Endodermal cell (in vitro differentiated cells): ENCODE measurements around the gene SEC14L1. TPM values are rescaled to one million over a fixed set of nuclear protein-coding genes. Genes with fewer than 3 reads are reported as not detected.

Experiments used
- DNase-seq: peaks from one replicate; pipeline ENCODE4 v3.0.0-alpha.2; 2017
- H3K27ac ChIP-seq: 2 replicates; pipeline ENCODE4 v1.5.1; 2013; ENCODE audit warnings: mild to moderate bottlenecking, low read depth, low read length, moderate library complexity
- H3K27me3 ChIP-seq: 2 replicates; pipeline ENCODE4 v1.6.1; 2013; ENCODE audit warnings: mild to moderate bottlenecking, low read length, moderate library complexity; ENCODE audit not compliant: insufficient read depth, control insufficient read depth, poor library complexity, severe bottlenecking
- H3K36me3 ChIP-seq: 2 replicates; pipeline ENCODE4 v1.7.0; 2013; ENCODE audit warnings: mild to moderate bottlenecking, low read length, moderate library complexity; ENCODE audit not compliant: control insufficient read depth, insufficient read depth
- H3K4me1 ChIP-seq: one replicate; pipeline ENCODE4 v1.7.0; 2013; ENCODE audit warnings: low read length; ENCODE audit not compliant: control insufficient read depth, insufficient read depth
- H3K4me3 ChIP-seq: 2 replicates; pipeline ENCODE4 v1.5.1; 2013; ENCODE audit warnings: mild to moderate bottlenecking, low read length, moderate library complexity
- H3K9ac ChIP-seq: 2 replicates; pipeline ENCODE4 v1.6.1; 2013; ENCODE audit warnings: mild to moderate bottlenecking, low read length, moderate library complexity; ENCODE audit not compliant: poor library complexity, severe bottlenecking; ENCODE audit errors: extremely low read depth
- H3K9me3 ChIP-seq: 2 replicates; pipeline ENCODE4 v1.6.1; 2013; ENCODE audit warnings: mild to moderate bottlenecking, low read length, moderate library complexity; ENCODE audit not compliant: control insufficient read depth
- H3K27ac Mint-ChIP-seq: 2 replicates; pipeline ENCODE4 v1.8.0; 2020; ENCODE audit warnings: mixed read lengths
- H3K27me3 Mint-ChIP-seq: 2 replicates; pipeline ENCODE4 v1.8.0; 2021; ENCODE audit warnings: mild to moderate bottlenecking, mixed read lengths; ENCODE audit not compliant: insufficient read depth
- H3K36me3 Mint-ChIP-seq: 2 replicates; pipeline ENCODE4 v1.8.0; 2020; ENCODE audit warnings: low read depth, mixed read lengths
- H3K4me1 Mint-ChIP-seq: 2 replicates; pipeline ENCODE4 v1.8.0; 2020; ENCODE audit warnings: mixed read lengths
- H3K4me3 Mint-ChIP-seq: 2 replicates; pipeline ENCODE4 v1.8.0; 2020; ENCODE audit warnings: mild to moderate bottlenecking, moderate library complexity, mixed read lengths
- H3K9me3 Mint-ChIP-seq: 2 replicates; pipeline ENCODE4 v1.8.0; 2020; ENCODE audit warnings: mild to moderate bottlenecking, mixed read lengths
- WGBS, 2 experiments: methylation state at CpG; one replicate each; pipeline versions ENCODE4 v1.1.5 to v1.1.7; 2013; ENCODE audit warnings: missing lambda C conversion rate in 2 of 2, mixed read lengths in 1 of 2; ENCODE audit not compliant: insufficient coverage in 1 of 2, insufficient read length in 1 of 2; 5-methylcytosine and 5-hydroxymethylcytosine counted together
- total RNA-seq, 2 donors: library from RNA; stranded (reverse); fragmentation: NEBNext Ultra II Directional in 1 of 2; extraction: Animal tissue kit (Norgen Biotek cat#: 25700) in 1 of 2; gene quantifications; 2 replicates in 1 of 2; 3 replicates in 1 of 2; pipeline ENCODE4 v1.2.1, GENCODE V29; 2021
- TF ChIP-seq, protein P1 (sequence below): fragments of 200-600 bp; sonication (generic); conservative IDR thresholded peaks from 2 replicates; pipeline ENCODE4 v1.5.0; 2021; ENCODE audit warnings: antibody characterized with exemption, mild to moderate bottlenecking

SEC14L1 gene
- total RNA-seq, 2 donors from 2014 or later: 77.0 to 87.4 TPM

GRCh38 chr17:77178563-77178962 is 37.8 kb downstream of the SEC14L1 start:
- Histone ChIP-seq H3K9me3 (peaks cover 30% of the 10 kb centered on the region), H3K4me1 (no peaks in the 10 kb centered on the region), H3K36me3 (peaks cover 16% of the 10 kb centered on the region), H3K4me3 (no peak overlapping the region), H3K27me3 (no peaks in the 10 kb centered on the region), H3K9ac (no peak overlapping the region), H3K27ac (no peak overlapping the region)
- no peak overlapping the region for H3K4me3 Mint-ChIP-seq
- no peak for DNase-seq
- H3K4me1 Mint-ChIP-seq: peaks cover 10% of the 10 kb centered on the region
- 93 to 99% methylated on average over 10 to 14 of the region's 14 CpGs for WGBS, 2 experiments
- peaks cover 24% of the 10 kb centered on the region for H3K36me3 Mint-ChIP-seq
- no peaks in the 10 kb centered on the region for H3K27me3 Mint-ChIP-seq
- peaks cover 20% of the 10 kb centered on the region for H3K9me3 Mint-ChIP-seq
- H3K27ac Mint-ChIP-seq: no peak overlapping the region
- TF ChIP-seq, protein P1, sequence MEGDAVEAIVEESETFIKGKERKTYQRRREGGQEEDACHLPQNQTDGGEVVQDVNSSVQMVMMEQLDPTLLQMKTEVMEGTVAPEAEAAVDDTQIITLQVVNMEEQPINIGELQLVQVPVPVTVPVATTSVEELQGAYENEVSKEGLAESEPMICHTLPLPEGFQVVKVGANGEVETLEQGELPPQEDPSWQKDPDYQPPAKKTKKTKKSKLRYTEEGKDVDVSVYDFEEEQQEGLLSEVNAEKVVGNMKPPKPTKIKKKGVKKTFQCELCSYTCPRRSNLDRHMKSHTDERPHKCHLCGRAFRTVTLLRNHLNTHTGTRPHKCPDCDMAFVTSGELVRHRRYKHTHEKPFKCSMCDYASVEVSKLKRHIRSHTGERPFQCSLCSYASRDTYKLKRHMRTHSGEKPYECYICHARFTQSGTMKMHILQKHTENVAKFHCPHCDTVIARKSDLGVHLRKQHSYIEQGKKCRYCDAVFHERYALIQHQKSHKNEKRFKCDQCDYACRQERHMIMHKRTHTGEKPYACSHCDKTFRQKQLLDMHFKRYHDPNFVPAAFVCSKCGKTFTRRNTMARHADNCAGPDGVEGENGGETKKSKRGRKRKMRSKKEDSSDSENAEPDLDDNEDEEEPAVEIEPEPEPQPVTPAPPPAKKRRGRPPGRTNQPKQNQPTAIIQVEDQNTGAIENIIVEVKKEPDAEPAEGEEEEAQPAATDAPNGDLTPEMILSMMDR: no peak

DNA sequence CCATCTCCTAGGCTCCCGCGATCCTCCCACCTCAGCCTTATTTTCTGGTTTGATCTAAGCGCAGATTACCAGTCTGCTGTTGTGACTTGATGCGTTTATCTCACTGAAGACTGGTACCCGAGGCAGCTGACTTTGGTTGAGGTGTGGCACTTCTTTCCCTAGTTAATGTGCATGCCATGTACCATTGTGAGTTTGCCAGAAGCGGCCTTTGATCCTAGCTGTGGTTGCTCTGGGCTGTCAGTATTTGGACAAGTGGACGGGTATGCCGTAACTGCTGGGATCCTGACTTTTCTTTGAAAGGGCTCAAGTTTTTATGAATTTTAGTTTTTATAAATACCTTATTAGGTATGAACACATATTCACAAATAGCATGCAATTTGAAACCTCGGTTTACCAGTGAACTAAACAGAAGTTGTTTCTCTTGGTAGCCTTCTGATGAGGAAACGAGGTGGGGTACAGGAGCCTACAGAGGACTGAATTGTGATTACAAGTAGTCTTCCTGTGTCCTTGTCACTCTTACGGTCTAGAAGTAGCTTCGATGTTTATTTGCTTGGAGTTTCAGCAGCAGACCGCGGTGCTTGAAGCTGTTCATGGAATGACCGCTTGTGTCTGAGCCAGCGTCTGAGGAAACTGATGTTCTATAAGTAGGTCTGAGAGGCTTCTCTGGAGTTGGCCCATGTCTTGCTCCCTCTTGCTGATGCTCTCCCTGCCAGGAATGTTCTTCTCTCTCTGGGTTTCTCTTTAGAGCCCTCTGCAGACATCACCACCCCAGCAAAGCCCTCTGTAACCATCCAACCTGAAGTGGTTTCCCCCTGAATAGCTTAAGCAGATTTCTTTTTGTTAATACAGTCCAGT is 40.0 kb downstream of the SEC14L1 start:
- Histone ChIP-seq H3K9me3 (peaks cover 8% of the 10 kb centered on the region), H3K27me3 (no peaks in the 10 kb centered on the region), H3K27ac (no peak overlapping the region), H3K4me1 (no peaks in the 10 kb centered on the region), H3K36me3 (no peaks in the 10 kb centered on the region), H3K9ac (no peak overlapping the region), H3K4me3 (no peak overlapping the region)
- no peak overlapping the region for H3K4me3 Mint-ChIP-seq
- peak overlapping the region; percentile 2 for H3K27ac Mint-ChIP-seq
- DNase-seq: no peak
- TF ChIP-seq, protein P1: no peak
- whole genome bisulfite sequencing, 2 experiments: 93 to 94% methylated on average over 13 to 16 of the region's 16 CpGs
- no peaks in the 10 kb centered on the region for H3K27me3 Mint-ChIP-seq
- H3K4me1 Mint-ChIP-seq: peaks cover 10% of the 10 kb centered on the region
- peaks cover 5% of the 10 kb centered on the region for H3K36me3 Mint-ChIP-seq
- peaks cover 1% of the 10 kb centered on the region for H3K9me3 Mint-ChIP-seq

DNA sequence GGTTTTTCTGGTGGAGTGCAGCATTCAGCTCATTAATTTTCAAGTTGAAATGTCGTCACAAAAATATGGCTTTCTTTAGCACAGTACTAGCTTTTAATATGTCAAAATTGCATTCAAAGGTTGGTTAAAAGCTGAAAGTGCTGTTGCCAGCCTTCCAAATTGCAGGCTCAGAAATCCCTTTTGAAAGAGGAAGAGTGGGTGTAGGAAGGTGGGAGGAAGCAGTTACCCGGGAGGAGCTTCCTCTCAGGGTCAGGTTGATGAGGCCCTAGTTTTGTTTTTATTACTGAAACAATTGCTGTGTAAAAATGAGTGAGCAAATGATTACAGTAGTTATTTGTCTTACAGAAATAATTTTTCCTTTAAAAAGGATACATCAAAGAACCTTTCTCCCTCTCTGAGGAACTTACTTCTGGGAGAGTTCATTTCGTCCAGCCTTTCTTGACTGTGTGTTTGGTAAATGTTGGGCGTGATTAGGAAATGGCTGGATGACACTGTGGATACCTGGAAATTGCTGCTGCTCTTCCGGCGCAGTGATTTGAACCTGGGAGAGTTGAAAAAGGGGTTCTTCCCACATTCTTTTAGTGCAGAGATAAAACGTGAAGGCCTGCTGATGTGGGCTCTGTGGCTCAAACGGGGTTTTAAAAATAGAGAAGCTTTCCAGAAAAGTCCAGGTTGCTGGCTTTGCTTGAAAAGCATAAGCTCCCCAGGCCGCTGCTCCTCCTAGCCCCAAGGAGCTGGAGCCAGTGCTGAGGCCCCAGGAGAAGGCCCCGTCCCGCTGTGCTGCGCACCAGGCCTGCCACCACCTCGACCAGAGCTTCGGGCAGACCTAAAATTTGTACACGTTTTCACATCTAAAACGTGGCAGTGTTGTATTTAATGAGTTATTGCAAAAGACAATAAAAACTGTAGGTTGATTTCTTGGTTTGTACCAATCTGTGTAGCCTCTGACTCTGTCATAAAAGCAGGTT is 41.7 kb downstream of the SEC14L1 start:
- no peaks in the 10 kb centered on the region for H3K36me3 ChIP-seq
- TF ChIP-seq, protein P1: no peak
- no peaks in the 10 kb centered on the region for H3K27me3 ChIP-seq
- no peaks in the 10 kb centered on the region for H3K27me3 Mint-ChIP-seq
- H3K4me3 Mint-ChIP-seq: no peak overlapping the region
- no peak overlapping the region for H3K9ac ChIP-seq
- H3K9me3 Mint-ChIP-seq: no peaks in the 10 kb centered on the region
- H3K9me3 ChIP-seq: no peaks in the 10 kb centered on the region
- no peaks in the 10 kb centered on the region for H3K36me3 Mint-ChIP-seq
- DNase-seq: no peak
- H3K4me1 ChIP-seq: no peaks in the 10 kb centered on the region
- H3K4me3 ChIP-seq: no peak overlapping the region
- H3K4me1 Mint-ChIP-seq: peaks cover 10% of the 10 kb centered on the region
- peak overlapping the region; percentile 9 for H3K27ac Mint-ChIP-seq
- 91 to 95% methylated on average over 6 to 16 of the region's 16 CpGs for WGBS, 2 experiments
- H3K27ac ChIP-seq: no peak overlapping the region
